Esophagus (tissue), 2 donors: ENCODE results near the gene INSM1. TPM values are rescaled to one million over a fixed set of nuclear protein-coding genes. Genes with fewer than 3 reads are reported as not detected.

Experiments
- H3K27ac ChIP-seq, 2 donors: one replicate each; pipeline ENCODE4 v1.5.1; 2013; ENCODE audit warnings: low read depth in 2 of 2, mild to moderate bottlenecking in 2 of 2, inconsistent platforms in 1 of 2, low read length in 1 of 2, moderate library complexity in 1 of 2
- H3K27me3 ChIP-seq, 2 donors: one replicate each; pipeline ENCODE4 v1.6.1; 2013; ENCODE audit warnings: low read length in 2 of 2, control low read depth in 1 of 2, mild to moderate bottlenecking in 1 of 2; ENCODE audit not compliant: insufficient read depth in 2 of 2, control insufficient read depth in 1 of 2
- H3K36me3 ChIP-seq, 2 donors: one replicate each; pipeline ENCODE4 v1.6.1; 2013; ENCODE audit warnings: low read length in 1 of 2; ENCODE audit not compliant: control insufficient read depth in 2 of 2, insufficient read depth in 2 of 2
- H3K4me1 ChIP-seq, 2 donors: one replicate each; pipeline ENCODE4 v1.6.1; 2013; ENCODE audit warnings: low read length in 1 of 2; ENCODE audit not compliant: control insufficient read depth in 2 of 2, insufficient read depth in 2 of 2
- H3K4me3 ChIP-seq, 2 donors: one replicate each; pipeline ENCODE4 v1.5.1; 2013; ENCODE audit warnings: low read length in 2 of 2, mild to moderate bottlenecking in 2 of 2, low read depth in 1 of 2, moderate library complexity in 1 of 2
- H3K9me3 ChIP-seq, 2 donors: one replicate each; pipeline ENCODE4 v1.6.1; 2013; ENCODE audit warnings: mild to moderate bottlenecking in 2 of 2, low read depth in 1 of 2, low read length in 1 of 2, moderate library complexity in 1 of 2; ENCODE audit not compliant: control insufficient read depth in 2 of 2, insufficient read depth in 1 of 2
- WGBS, 2 donors: extraction: QIAGEN DNeasy Blood & Tissue Kit; methylation state at CpG; one replicate each; pipeline ENCODE4 v1.1.7; 2013; 5-methylcytosine and 5-hydroxymethylcytosine counted together
- polyA plus RNA-seq, 2 donors: library from polyadenylated mRNA; stranded (reverse); fragments of 200-250 nt; gene quantifications; one replicate each; pipeline ENCODE4 v1.2.3, GENCODE V29; 2013
- donor health status: healthy with polysubstance abuse.
- donor health status: Bipolar disorder and iron deficiency.

Gene INSM1
- polyA plus RNA-seq, 2 donors, result 0.02 TPM

DNA sequence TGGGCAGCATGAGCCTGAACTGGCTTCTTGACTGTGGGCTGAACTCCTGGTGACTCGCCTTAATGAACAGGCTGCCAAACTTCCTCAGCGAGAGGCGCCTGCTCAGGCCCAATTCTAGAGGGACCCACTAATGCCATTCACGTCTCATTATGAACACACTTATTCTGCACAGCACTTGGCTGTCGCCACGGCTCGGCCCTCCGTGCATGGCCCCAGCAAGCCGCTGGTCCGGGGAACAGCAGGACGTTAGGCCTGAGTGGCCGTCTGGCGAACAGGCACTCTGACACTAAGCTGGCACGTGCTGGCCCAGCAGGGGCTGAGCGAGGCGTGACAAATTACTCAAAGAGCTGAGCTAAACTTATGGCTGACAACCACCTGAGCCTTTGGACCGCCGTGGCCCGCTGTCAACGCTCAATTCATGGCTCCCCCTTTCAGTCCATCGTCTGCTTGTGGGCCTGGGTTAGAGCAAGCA lies 45.9 kb downstream of the INSM1 start:
- WGBS, 2 donors, result 91 to 92% methylated on average over 21 of the region's 21 CpGs
- Histone ChIP-seq H3K9me3 (no peaks in the 10 kb centered on the region), H3K27me3 (no peaks in the 10 kb centered on the region), H3K4me1 (no peaks in the 10 kb centered on the region), H3K27ac (no peak overlapping the region), H3K36me3 (peaks cover 0 to 6% of the 10 kb centered on the region in 2 donors), H3K4me3 (no peak overlapping the region)

DNA sequence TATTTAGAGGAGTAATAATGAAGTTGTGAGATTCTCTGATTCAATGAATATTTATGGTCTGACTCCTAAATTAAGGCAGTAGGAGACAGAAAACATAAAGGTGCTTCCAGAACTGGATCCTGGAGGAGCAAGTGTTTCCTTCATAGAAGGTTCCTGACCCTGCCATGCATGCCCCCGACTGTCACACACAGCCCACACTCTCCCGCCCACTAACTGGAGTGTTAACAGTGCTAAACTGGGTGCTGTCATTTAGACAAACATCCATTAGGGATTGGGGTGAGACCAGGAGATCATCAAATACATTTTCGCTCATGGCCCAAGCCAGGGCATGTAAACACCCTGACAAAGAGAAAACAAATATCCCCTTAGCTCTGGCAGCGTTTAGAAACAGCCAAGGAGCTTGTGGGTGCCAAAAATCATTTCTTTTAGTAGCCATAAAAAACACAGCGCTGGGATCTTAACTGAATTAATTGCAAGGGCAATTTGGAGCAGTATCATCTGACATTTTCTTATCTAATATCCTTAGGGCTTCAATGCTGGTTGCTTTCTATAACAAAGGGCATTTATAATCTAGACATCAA lies 46.8 kb downstream of the INSM1 start:
- H3K4me3 ChIP-seq, result no peak overlapping the region
- no peaks in the 10 kb centered on the region for H3K27me3 ChIP-seq
- H3K9me3 ChIP-seq, result no peaks in the 10 kb centered on the region
- no peak overlapping the region for H3K27ac ChIP-seq
- WGBS, 2 donors, result 66% methylated on average over 5 of the region's 5 CpGs
- no peaks in the 10 kb centered on the region for H3K4me1 ChIP-seq
- H3K36me3 ChIP-seq, result peaks cover 0 to 2% of the 10 kb centered on the region in 2 donors

- Histone ChIP-seq H3K9me3 (no peaks in the 10 kb centered on the region), H3K27me3 (no peaks in the 10 kb centered on the region), H3K36me3 (peaks cover 0 to 2% of the 10 kb centered on the region in 2 donors), H3K27ac (no peak overlapping the region), H3K4me1 (no peaks in the 10 kb centered on the region), H3K4me3 (no peak overlapping the region)
- 89 to 95% methylated on average over 1 of the region's 1 CpG for WGBS, 2 donors
Measured at GRCh38 chr20:20415321-20415720, 47.4 kb downstream of the INSM1 start.

DNA sequence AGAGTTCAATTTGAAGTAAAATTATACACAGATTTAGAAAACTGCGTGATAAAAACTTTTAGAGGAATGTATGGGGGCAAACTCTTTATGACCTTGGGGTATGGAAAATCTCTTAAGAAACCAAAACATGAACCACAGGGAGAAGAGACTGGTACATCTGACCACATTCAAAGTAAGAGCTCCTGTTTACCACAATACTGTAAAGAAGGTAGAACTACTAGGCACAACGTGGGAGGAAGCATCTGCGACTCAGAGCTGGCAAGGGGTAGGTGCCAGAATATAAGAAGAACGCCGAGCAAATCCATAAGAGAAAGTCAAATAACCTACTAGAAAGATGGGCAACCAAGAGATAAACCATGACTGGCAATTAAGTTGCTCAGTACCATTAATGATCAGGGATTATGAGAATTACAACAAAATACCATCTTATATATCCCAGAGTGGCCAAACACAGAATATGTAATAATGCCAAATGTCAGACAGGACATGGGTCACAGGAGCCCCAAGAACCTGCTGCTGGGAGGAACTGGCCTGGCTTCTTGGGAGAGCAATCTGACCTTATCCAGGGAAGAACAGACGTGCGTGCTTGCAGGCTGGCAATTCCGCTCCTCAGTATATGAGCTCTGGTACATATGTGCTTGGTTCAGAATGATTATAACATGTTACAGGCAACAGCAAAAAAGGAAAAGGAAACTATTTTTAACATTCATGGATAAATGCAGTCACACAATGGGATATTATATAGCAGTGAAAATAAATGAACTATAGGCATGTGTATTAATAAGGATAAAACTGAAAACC lies 50.2 kb downstream of the INSM1 start:
- Histone ChIP-seq H3K9me3 (no peaks in the 10 kb centered on the region), H3K4me3 (no peak overlapping the region), H3K4me1 (no peaks in the 10 kb centered on the region), H3K27ac (no peak overlapping the region), H3K27me3 (no peaks in the 10 kb centered on the region), H3K36me3 (peaks cover 0 to 2% of the 10 kb centered on the region in 2 donors)
- WGBS, 2 donors, result 92 to 95% methylated on average over 8 of the region's 8 CpGs
